Measurements from ENCODE around the gene BTBD18. TPM values are rescaled to one million over a fixed set of nuclear protein-coding genes. Genes with fewer than 3 reads are reported as not detected.
A peak's percentile ranks its signal among the peaks of the same experiment; 100 is the strongest.

BTBD18 gene
- polyA plus RNA-seq, 3 donors: 0.10 TPM; not detected in 2

DNA sequence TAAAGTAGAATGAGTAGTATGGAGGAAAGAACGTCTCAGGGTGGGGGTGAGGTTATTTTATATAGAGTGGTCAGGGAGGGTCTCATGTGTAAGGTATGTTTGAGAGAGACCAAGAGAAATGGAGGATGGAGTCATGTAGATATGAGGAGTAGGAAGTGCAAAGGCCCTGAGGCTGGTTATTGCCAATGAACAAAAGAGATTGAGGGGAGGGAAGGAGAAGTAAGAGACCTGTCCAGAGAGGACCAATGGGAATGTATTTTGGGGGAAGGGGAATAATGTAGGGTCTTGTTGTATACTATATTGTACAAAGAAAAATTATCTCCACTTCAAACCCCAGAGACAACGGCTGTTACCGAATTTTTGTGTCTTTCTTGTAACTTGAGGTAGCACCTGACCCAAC, 19.7 kb upstream of the BTBD18 start:
- Mint-ChIP-seq H3K4me3 (no peak overlapping the region), H3K9me3 (peaks cover 0 to 2% (median 0%) of the 10 kb centered on the region in 7 donors), H3K27me3 (ENCODE audit: low read depth in 3 of 3) (no peaks in the 10 kb centered on the region), H3K4me1 (peaks cover 47% of the 10 kb centered on the region), H3K27ac (no peak overlapping the region), H3K36me3 (peaks cover 6 to 23% of the 10 kb centered on the region in 2 donors)
- Histone ChIP-seq H3K27me3 (ENCODE audit: control insufficient read depth in 2 of 2, insufficient read depth in 2 of 2, low read length in 2 of 2) (no peaks in the 10 kb centered on the region), H2AFZ (ENCODE audit: insufficient read depth, low read depth, low read length, poor library complexity, severe bottlenecking) (no peak overlapping the region), H3K9me3 (replicated peaks in 1 of 2; ENCODE audit: control insufficient read depth in 1 of 2, insufficient read depth in 1 of 2, low read length in 2 of 2) (no peaks in the 10 kb centered on the region), H3K4me1 (ENCODE audit: control insufficient read depth in 1 of 2, insufficient read depth in 2 of 2, low read length in 2 of 2) (peaks cover 25 to 27% of the 10 kb centered on the region in 2 donors), H3K4me2 (replicated peaks; ENCODE audit: extremely low read depth, low read length, poor library complexity, severe bottlenecking) (no peak overlapping the region), H4K20me1 (ENCODE audit: insufficient read depth, low read length) (peaks cover 70% of the 10 kb centered on the region), H3K79me2 (ENCODE audit: insufficient read depth, low read length) (peaks cover 90% of the 10 kb centered on the region), H3K36me3 (replicated peaks in 1 of 2; ENCODE audit: control insufficient read depth in 1 of 2, insufficient read depth in 2 of 2, low read length in 2 of 2) (no peaks in the 10 kb centered on the region), H3K9ac (ENCODE audit: insufficient read depth, low read length, poor library complexity, severe bottlenecking) (no peak overlapping the region), H3K27ac (ENCODE audit: low read depth in 1 of 2, low read length in 2 of 2) (peak overlapping the region in 1 of 2 donors; percentile 70), H3K4me3 (replicated peaks in 1 of 3; ENCODE audit: low read depth in 2 of 3, low read length in 3 of 3) (no peak overlapping the region)
- TF ChIP-seq, protein P1, sequence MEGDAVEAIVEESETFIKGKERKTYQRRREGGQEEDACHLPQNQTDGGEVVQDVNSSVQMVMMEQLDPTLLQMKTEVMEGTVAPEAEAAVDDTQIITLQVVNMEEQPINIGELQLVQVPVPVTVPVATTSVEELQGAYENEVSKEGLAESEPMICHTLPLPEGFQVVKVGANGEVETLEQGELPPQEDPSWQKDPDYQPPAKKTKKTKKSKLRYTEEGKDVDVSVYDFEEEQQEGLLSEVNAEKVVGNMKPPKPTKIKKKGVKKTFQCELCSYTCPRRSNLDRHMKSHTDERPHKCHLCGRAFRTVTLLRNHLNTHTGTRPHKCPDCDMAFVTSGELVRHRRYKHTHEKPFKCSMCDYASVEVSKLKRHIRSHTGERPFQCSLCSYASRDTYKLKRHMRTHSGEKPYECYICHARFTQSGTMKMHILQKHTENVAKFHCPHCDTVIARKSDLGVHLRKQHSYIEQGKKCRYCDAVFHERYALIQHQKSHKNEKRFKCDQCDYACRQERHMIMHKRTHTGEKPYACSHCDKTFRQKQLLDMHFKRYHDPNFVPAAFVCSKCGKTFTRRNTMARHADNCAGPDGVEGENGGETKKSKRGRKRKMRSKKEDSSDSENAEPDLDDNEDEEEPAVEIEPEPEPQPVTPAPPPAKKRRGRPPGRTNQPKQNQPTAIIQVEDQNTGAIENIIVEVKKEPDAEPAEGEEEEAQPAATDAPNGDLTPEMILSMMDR (IDR thresholded peaks at IDR 0.05): no peak
- WGBS (ENCODE audit: insufficient coverage): 93% methylated on average over 1 of the region's 3 CpGs
- intact Hi-C loops (cut with micrococcal nuclease): no loop called here
- DNase-seq: no peak

DNA sequence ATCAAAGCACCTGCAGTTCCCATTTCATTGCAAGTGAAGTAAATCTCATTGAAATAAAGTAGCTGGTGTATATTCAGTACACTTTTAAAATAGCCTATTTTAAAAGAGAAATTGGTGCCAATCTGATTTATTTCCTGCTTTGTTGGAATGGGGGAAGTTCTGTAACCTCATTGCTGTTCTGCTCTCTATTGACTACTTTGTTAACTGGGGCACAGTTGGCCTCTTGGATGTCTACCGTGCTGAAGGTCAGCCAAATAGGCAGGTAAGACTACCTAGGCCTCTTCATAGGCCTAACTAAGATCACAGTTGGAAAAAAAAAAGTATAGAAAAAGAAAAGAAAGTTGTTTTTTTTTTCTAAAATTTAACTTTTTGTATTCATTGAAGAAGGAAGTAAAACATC, 19.2 kb upstream of the BTBD18 start:
- intact Hi-C loops (cut with micrococcal nuclease): no loop called here

More for the DNA sequence above, 19.2 kb upstream of the BTBD18 start:
- no CpG with 5 or more reads among the region's 1 CpG for WGBS (ENCODE audit: insufficient coverage)
- Mint-ChIP-seq H3K27ac (peak overlapping the region in 4 of 7 donors; percentile 60 to 87 (median 75)), H3K4me1 (peaks cover 41% of the 10 kb centered on the region), H3K27me3 (ENCODE audit: low read depth in 3 of 3) (no peaks in the 10 kb centered on the region), H3K4me3 (peak overlapping the region in 1 of 2 donors; percentile 68), H3K9me3 (peaks cover 0 to 2% (median 0%) of the 10 kb centered on the region in 7 donors), H3K36me3 (peaks cover 6 to 26% of the 10 kb centered on the region in 2 donors)
- peaks cover 89% of the 10 kb centered on the region for H3K79me2 ChIP-seq (ENCODE audit: insufficient read depth, low read length)
- H4K20me1 ChIP-seq (ENCODE audit: insufficient read depth, low read length): peaks cover 69% of the 10 kb centered on the region
- peaks cover 20 to 21% of the 10 kb centered on the region in 2 donors for H3K4me1 ChIP-seq (ENCODE audit: control insufficient read depth in 1 of 2, insufficient read depth in 2 of 2, low read length in 2 of 2)
- TF ChIP-seq, protein P1 (IDR thresholded peaks at IDR 0.05): no peak
- no peak for DNase-seq
- peak overlapping the region in 1 of 2 donors; percentile 70 for H3K27ac ChIP-seq (ENCODE audit: low read depth in 1 of 2, low read length in 2 of 2)
- H3K27me3 ChIP-seq (ENCODE audit: control insufficient read depth in 2 of 2, insufficient read depth in 2 of 2, low read length in 2 of 2): no peaks in the 10 kb centered on the region
- H3K4me2 ChIP-seq (replicated peaks; ENCODE audit: extremely low read depth, low read length, poor library complexity, severe bottlenecking): peak overlapping the region; percentile 19
- peak overlapping the region; percentile 13 for H2AFZ ChIP-seq (ENCODE audit: insufficient read depth, low read depth, low read length, poor library complexity, severe bottlenecking)
- no peaks in the 10 kb centered on the region for H3K36me3 ChIP-seq (replicated peaks in 1 of 2; ENCODE audit: control insufficient read depth in 1 of 2, insufficient read depth in 2 of 2, low read length in 2 of 2)
- peak overlapping the region in 1 of 3 experiments; percentile 23 for H3K4me3 ChIP-seq (replicated peaks in 1 of 3; ENCODE audit: low read depth in 2 of 3, low read length in 3 of 3)
- H3K9ac ChIP-seq (ENCODE audit: insufficient read depth, low read length, poor library complexity, severe bottlenecking): no peak overlapping the region
- H3K9me3 ChIP-seq (replicated peaks in 1 of 2; ENCODE audit: control insufficient read depth in 1 of 2, insufficient read depth in 1 of 2, low read length in 2 of 2): no peaks in the 10 kb centered on the region
